Right atrium auricular region (tissue), 2 donors: ENCODE data around the gene NAV2. TPM values are rescaled to one million over a fixed set of nuclear protein-coding genes. Genes with fewer than 3 reads are reported as not detected.

ENCODE experiments used
- DNase-seq: peaks from one replicate; pipeline ENCODE4 v3.0.0-alpha.2; 2019; ENCODE audit warnings: low spot score
- H3K27ac ChIP-seq, 2 donors: fragments of 200-600 bp; sonication (generic); 1 replicate in 1 of 2; 2 replicates in 1 of 2; pipeline ENCODE4 v1.5.1; 2016 to 2019
- H3K27me3 ChIP-seq, 2 donors: fragments of 200-600 bp; sonication (generic); one replicate each; pipeline versions ENCODE4 v1.5.1 to v1.6.0; 2017 to 2019
- H3K36me3 ChIP-seq: fragments of 200-600 bp; sonication (generic); one replicate; pipeline ENCODE4 v1.5.1; 2016
- H3K4me1 ChIP-seq, 2 donors: fragments of 200-600 bp; sonication (generic); one replicate each; pipeline versions ENCODE4 v1.5.1 to v1.6.0; 2017 to 2019
- H3K4me3 ChIP-seq, 2 donors: fragments of 200-600 bp; sonication (generic); 1 replicate in 1 of 2; 2 replicates in 1 of 2; pipeline ENCODE4 v1.5.1; 2017 to 2019; ENCODE audit warnings: mild to moderate bottlenecking in 1 of 2, moderate library complexity in 1 of 2
- H3K9me3 ChIP-seq, 2 donors: fragments of 200-600 bp; sonication (generic); one replicate each; pipeline ENCODE4 v1.5.1; 2019
- total RNA-seq, 2 donors: library from RNA; depleted of rRNA; stranded (reverse); fragments of >200 nt; gene quantifications; one replicate each; pipeline ENCODE4 v1.1.0, GENCODE V29; 2016
- TF ChIP-seq, protein P1 (sequence below), 2 donors: fragments of 200-600 bp; sonication (generic); IDR thresholded peaks; one replicate each; pipeline ENCODE4 v1.5.1; 2019; ENCODE audit warnings: antibody characterized with exemption in 2 of 2

Gene NAV2
- total RNA-seq, 2 donors from 2014 or later, result 11.4 to 19.2 TPM

DNA sequence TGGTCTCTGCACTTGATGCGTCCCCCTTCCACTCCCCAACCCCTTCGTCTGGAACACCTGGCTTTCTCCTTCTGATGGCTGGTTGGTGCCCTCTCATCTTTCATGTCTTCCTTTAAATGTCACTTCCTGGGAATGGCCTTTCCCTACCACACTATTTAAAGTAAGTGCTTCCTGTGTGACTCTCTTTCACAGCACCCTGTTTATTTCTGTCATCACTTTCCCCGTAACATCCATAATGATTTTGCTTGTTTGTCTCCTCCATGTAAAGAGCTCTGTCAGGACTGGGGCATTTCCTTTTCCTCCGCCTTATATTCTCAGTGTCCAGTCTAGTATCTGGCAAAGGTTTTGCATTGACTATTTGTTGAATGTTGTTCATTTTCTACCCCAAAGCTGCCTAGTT lies 304.7 kb downstream of the NAV2 start:
- Histone ChIP-seq H3K27ac (peak overlapping the region in 1 of 2 donors; percentile 13), H3K9me3 (no peaks in the 10 kb centered on the region), H3K27me3 (no peaks in the 10 kb centered on the region), H3K4me3 (no peak overlapping the region), H3K4me1 (peaks cover 0 to 28% of the 10 kb centered on the region in 2 donors), H3K36me3 (no peaks in the 10 kb centered on the region)
- DNase-seq, result no peak
- TF ChIP-seq, protein P1, sequence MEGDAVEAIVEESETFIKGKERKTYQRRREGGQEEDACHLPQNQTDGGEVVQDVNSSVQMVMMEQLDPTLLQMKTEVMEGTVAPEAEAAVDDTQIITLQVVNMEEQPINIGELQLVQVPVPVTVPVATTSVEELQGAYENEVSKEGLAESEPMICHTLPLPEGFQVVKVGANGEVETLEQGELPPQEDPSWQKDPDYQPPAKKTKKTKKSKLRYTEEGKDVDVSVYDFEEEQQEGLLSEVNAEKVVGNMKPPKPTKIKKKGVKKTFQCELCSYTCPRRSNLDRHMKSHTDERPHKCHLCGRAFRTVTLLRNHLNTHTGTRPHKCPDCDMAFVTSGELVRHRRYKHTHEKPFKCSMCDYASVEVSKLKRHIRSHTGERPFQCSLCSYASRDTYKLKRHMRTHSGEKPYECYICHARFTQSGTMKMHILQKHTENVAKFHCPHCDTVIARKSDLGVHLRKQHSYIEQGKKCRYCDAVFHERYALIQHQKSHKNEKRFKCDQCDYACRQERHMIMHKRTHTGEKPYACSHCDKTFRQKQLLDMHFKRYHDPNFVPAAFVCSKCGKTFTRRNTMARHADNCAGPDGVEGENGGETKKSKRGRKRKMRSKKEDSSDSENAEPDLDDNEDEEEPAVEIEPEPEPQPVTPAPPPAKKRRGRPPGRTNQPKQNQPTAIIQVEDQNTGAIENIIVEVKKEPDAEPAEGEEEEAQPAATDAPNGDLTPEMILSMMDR (IDR thresholded peaks at IDR 0.05), result no peak

GRCh38 chr11:20020198-20020597 lies 307.6 kb downstream of the NAV2 start:
- H3K4me1 ChIP-seq, result peaks cover 0 to 38% of the 10 kb centered on the region in 2 donors
- no peak overlapping the region for H3K27ac ChIP-seq
- no peak overlapping the region for H3K4me3 ChIP-seq
- no peaks in the 10 kb centered on the region for H3K36me3 ChIP-seq
- TF ChIP-seq, protein P1 (IDR thresholded peaks at IDR 0.05), result no peak
- no peaks in the 10 kb centered on the region for H3K27me3 ChIP-seq
- no peaks in the 10 kb centered on the region for H3K9me3 ChIP-seq
- no peak for DNase-seq

DNA sequence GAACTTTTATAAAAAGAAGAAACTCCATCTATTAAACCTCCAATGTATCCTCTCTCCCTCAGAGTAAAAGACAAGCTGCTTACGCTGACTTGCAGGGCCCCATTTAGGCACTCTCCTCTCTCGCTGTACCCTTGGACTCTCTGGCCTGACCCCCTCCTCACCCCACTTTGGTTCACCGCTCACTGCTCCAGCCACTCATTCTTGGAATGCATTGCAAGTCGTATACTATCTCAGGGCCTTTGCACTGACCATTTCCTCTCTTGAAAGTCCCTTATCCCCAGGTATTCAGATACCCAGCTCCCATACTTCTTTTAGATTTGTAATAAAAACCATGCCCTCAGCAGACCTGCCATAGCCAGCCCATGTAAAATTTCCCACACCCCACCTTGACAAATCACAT lies 308.1 kb downstream of the NAV2 start:
- Histone ChIP-seq H3K27ac (no peak overlapping the region), H3K36me3 (no peaks in the 10 kb centered on the region), H3K4me3 (no peak overlapping the region), H3K4me1 (peaks cover 0 to 33% of the 10 kb centered on the region in 2 donors), H3K9me3 (no peaks in the 10 kb centered on the region), H3K27me3 (no peaks in the 10 kb centered on the region)
- TF ChIP-seq, protein P1 (IDR thresholded peaks at IDR 0.05), result no peak
- no peak for DNase-seq

DNA sequence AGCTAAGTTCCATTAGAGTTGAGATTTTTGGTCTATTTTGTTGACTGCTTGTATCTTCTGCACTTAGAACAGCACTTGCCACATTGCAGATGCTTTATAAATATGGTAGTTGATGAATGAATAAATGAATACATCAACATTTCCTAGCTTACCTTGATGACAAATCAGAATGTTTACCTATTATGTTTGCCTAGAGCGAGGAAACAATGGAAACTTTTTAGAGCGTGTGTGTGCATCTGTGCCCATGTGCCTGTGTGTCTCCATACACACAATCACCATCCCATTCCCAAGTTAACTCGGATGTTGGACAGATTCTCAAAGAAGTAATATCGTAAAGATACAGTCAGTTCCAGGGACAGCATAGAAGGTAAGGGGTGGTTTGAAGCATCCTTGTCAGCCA lies 308.6 kb downstream of the NAV2 start:
- Histone ChIP-seq H3K27me3 (no peaks in the 10 kb centered on the region), H3K4me3 (no peak overlapping the region), H3K27ac (no peak overlapping the region), H3K9me3 (no peaks in the 10 kb centered on the region), H3K36me3 (no peaks in the 10 kb centered on the region), H3K4me1 (peaks cover 0 to 28% of the 10 kb centered on the region in 2 donors)
- TF ChIP-seq, protein P1 (IDR thresholded peaks at IDR 0.05), result no peak
- no peak for DNase-seq

DNA sequence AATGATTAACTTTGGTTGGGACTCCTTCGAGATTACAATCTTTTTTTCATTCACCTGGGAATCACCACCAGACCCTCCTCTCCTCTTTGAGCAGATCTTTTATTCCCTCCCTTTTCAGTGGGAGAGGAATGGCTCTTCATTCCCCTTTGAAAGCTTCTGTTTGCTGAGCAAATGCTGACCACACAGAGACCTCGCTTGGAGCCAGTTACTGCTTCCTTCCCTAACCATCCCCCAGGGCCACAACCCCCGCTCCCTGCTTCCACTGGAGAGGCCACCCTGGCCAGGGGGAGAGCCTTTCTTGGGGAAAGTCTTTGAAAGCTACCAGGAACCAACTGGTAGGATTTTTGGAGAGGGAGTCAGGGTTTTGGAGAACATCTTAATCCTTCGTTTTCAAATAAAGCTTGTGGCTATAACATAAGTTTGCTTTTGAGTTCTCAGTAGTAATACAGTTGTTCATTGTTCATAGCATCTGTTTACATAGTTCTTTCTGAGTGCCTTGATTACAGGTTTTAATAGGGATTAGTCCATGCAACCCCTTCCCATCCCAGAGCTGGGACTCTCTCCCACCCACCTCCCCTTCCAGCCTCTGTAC lies 309.2 kb downstream of the NAV2 start:
- H3K4me3 ChIP-seq, result no peak overlapping the region
- peaks cover 0 to 26% of the 10 kb centered on the region in 2 donors for H3K4me1 ChIP-seq
- no peaks in the 10 kb centered on the region for H3K27me3 ChIP-seq
- no peak overlapping the region for H3K27ac ChIP-seq
- TF ChIP-seq, protein P1 (IDR thresholded peaks at IDR 0.05), result no peak
- no peak for DNase-seq
- no peaks in the 10 kb centered on the region for H3K36me3 ChIP-seq
- H3K9me3 ChIP-seq, result no peaks in the 10 kb centered on the region
